ENCODE measurements around the gene VGLL1.

Gene VGLL1, protein sequence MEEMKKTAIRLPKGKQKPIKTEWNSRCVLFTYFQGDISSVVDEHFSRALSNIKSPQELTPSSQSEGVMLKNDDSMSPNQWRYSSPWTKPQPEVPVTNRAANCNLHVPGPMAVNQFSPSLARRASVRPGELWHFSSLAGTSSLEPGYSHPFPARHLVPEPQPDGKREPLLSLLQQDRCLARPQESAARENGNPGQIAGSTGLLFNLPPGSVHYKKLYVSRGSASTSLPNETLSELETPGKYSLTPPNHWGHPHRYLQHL

GRCh38 chrX:136531951-136532350 is at the start of gene VGLL1:
VGLL1 (plus strand) TSS chrX:136532215; CDS start chrX:136536021, 3,806 bp downstream.
- no peak for DNase-seq (ENCODE audit: low read depth in 2 of 2)

DNA sequence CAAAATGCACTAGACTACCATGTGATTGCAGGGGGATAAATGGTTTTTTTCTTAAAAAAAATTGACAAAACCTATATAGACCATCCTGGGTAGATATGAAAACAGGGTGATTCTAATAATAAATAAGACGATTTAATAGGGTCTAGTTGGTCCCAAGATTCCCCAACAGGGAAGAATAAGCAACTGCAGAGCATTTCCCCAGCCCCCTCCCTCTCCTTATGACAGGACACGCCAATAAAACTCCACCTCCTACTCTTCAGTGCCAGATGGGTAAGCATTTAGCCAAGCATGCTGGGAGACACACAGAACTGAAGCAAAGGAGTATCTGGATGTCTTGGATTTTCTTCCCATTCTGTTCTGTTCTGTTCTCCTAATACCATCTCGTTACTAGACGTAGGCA is 44.4 kb upstream of the VGLL1 start, which contains the start of gene BRS3:
TSS of gene BRS3 (plus strand) at position 301 of the 400 bp plus-strand sequence. CDS start 168 bp downstream, outside the sequence.
- no peak for DNase-seq (ENCODE audit: low read depth in 2 of 2)

- no peak for DNase-seq (ENCODE audit: low read depth in 2 of 2)
Measured at GRCh38 chrX:136488706-136489105, 43.3 kb upstream of the VGLL1 start.

- no peak for DNase-seq (ENCODE audit: low read depth in 2 of 2)
Measured at GRCh38 chrX:136491832-136492231, 40.2 kb upstream of the VGLL1 start.

- DNase-seq (ENCODE audit: low read depth in 2 of 2): no peak
Measured at GRCh38 chrX:136493011-136493410, 39.0 kb upstream of the VGLL1 start.

DNA sequence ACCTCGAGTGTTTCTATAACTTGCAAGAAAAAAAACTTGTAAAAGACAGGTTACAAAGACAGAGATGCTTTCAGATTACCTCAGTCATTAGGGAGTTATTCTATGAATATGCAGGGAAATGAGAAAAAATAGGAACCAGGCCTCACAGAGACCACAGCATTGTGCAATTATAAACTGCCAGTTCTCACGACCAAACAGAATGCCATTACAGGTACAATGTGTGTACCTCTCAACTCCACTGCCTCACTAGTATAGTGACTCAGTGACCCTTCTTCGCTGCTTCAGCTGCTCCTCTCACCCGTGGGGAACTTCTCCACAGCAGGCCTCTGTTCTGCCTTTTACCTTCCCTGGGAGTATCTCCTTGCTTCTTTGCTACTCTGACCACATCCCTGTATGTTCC is 37.0 kb upstream of the VGLL1 start:
- DNase-seq (ENCODE audit: low read depth in 2 of 2): no peak

DNA sequence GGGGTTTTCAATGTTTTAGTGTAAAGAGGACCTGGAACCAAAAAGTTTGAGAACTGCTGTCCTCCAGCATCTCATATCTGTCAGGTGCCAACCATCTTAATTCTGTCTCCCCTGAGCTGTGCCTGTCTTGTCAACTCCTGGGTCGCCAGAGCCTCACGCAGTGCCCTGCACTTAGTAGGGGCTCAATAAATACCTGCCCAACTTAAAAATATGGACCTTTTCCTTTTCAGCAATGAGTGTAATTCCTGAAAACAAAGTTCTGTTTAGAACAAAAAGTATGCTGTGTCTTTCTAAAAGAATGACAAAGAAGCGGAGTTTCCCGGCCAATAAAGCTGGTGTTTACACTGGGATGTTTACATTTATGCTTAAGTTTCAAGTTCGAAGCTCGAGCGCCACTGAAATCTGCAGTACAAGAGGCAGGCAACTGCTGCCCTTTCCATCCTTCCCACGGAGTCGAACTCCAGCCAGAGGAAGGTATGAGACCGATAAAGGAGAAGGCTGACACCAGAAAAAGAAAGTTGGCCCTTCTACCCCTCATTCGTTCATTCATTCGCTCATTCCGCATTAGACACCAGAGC is 35.7 kb upstream of the VGLL1 start:
- no peak for DNase-seq (ENCODE audit: low read depth in 2 of 2)

DNA sequence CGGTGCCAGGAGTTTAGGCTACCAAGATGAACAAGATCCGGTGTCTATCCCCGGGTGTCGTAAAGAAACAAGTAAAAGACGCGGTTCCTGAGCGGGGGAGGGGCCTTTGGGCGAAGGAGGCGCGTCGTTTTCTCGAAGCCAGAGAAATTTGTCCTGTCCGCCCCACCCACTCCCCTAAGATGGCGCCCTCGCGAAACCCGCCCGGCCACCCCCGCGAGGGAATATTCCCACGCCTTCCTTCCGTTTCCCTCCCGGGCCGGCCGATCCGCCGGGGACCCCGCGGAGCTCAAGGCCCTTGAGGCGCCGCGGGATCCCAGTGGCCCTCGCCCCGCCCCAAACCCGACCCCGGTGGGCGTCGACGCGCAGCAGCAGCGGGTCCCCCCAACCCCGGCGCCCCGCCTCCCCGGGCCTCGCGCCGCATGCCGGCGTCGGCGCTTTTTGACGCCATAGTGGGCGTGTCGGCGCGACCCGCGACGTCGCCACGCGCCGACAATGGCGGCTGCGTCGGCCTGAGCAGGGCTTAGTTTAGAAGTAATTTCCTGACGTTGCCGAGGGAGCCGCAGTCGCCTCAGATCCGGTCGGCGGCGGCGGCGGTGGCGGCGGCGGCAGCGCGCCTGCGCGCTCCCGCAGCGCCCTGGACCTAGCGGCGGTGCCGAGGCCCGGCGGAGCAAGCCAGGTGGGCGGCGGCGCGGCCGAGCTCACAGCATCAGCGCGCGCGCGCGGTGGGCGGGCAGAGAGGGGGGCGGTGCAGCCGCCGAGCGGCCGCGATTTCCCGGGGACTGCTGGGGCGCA is 35.1 kb upstream of the VGLL1 start:
- peak; percentile 59 to 62 for DNase-seq (ENCODE audit: low read depth in 2 of 2)

DNA sequence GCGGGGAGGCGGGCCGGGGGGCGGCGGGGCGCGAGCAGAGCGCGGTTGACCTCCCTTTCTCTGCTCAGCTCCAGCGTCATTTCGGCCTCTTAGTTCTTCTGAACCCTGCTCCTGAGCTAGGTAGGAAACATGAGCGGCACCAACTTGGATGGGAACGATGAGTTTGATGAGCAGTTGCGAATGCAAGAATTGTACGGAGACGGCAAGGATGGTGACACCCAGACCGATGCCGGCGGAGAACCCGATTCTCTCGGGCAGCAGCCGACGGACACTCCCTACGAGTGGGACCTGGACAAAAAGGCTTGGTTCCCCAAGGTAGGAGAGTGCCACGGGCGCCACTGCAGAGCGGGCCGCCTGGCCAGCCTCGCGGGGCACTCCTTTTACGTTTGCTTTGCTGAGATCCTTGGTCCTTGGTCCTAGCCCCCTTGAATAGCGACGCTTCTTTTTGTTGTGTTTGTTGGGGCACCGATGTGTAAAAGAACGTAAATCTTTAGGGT is 34.4 kb upstream of the VGLL1 start, which contains the start of gene HTATSF1:
TSS of gene HTATSF1 (plus strand) at position 37 of the 497 bp plus-strand sequence. CDS start at position 130, 93 bp downstream.
- DNase-seq (ENCODE audit: low read depth in 2 of 2): no peak

DNA sequence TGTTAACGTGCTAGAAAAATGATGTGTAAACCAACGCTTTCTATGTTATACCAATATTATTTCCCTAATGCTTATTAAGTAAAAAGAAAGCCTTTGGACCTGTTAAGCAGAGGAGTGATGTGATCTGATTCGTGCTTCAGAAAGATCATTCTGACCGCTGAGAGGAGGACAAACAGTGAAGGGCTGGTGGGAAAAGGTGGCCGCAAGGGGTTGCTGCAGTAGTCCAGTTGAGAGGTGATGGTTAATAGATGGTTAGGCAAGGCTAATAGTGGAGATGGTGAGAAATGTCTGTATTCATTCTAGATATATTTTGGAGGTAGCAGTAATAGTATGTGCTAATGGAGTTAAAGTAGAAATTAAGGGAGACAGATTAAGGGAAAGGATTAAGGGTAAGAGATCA is 12.9 kb upstream of the VGLL1 start:
- no peak for DNase-seq (ENCODE audit: low read depth in 2 of 2)

GRCh38 chrX:136523770-136524169 is 8.2 kb upstream of the VGLL1 start:
- DNase-seq (ENCODE audit: low read depth in 2 of 2): no peak

GRCh38 chrX:136525738-136526606 is 6.0 kb upstream of the VGLL1 start:
- no peak for DNase-seq (ENCODE audit: low read depth in 2 of 2)

- DNase-seq (ENCODE audit: low read depth in 2 of 2): no peak
Measured at GRCh38 chrX:136528645-136529315, 3.2 kb upstream of the VGLL1 start.

- no peak for DNase-seq (ENCODE audit: low read depth in 2 of 2)
Measured at GRCh38 chrX:136529795-136530194, 2.2 kb upstream of the VGLL1 start.

GRCh38 chrX:136534131-136534530 is 2.1 kb downstream of the VGLL1 start:
- no peak for DNase-seq (ENCODE audit: low read depth in 2 of 2)

- DNase-seq (ENCODE audit: low read depth in 2 of 2): no peak
Measured at GRCh38 chrX:136538811-136539210, 6.8 kb downstream of the VGLL1 start.

DNA sequence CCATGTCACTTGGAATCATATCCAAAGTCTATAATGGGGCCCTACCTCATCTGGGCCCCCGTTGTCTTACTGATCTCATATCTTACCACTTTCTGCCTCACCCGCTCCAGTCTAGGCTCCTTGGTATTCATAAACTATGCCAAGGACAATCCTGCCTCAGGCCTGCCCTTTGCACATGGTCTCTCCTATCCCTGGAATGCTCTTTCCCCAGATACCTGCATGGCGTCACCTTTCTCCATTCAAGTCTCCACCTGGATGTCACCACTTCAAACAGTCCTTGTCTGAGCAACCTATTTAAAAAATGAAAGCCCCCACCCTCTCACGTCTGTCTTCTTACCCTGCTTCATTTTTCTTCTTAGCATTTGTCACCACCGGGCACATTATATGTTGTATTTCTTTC is 8.2 kb downstream of the VGLL1 start:
- DNase-seq (ENCODE audit: low read depth in 2 of 2): no peak

DNA sequence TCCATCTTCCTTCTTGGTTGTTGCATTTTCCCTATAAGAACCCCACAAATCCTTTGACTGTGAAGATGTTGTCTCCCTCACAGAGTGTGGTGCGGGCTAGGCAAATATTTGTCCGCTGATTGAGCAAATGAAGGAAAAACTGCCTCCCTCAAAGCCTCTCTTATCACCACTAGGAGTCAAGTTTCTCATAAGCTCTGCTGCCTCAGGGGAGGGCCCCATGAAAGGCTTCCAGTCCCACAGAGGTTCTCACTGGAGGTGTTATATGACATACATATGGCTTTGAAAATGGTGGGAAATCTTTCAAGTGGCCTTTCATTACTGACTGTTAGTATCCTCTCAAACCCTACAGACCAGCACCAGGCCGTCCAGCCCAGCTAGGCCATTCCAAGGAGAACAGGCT is 9.3 kb downstream of the VGLL1 start:
- DNase-seq (ENCODE audit: low read depth in 2 of 2): no peak

- DNase-seq (ENCODE audit: low read depth in 2 of 2): no peak
Measured at GRCh38 chrX:136542281-136542680, 10.3 kb downstream of the VGLL1 start.

DNA sequence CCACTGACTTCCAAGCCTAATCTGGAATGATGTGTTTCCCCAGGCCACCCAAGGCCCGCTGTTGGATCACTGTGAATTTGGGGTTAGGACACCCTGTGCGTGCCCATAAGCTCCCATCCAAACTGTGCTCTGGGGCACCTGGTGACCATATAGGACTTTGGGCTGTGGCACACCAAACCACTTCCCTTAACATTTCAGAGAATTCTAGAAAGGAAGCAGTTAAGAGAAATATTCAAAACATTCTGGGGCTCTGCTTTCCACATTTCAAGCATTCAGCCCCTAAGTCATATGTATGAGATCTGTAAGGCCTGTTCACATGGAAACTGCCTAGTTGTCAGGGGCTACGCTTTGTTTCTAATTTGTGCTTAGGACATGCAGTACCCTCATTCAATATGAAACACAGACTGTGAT is 14.4 kb downstream of the VGLL1 start:
- no peak for DNase-seq (ENCODE audit: low read depth in 2 of 2)

DNA sequence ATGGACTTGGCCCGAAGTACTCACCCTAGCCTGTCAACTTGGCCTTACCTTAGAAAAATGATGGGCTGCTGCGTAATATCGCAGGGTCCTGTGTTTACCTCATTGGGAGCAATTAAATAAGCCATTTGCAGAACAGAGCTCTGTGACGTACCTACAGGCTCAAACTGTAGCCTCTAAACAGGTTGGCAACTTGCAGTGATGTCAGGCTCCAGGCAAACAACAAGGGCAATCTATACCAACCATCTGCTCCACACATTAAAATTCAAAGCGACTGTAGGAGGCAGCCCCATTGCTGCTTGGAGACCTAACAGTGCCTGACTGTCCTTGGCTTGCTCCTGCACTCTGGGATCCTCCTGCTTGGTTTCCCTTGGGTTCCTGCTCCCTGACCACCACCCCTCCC is 17.2 kb downstream of the VGLL1 start:
- DNase-seq (ENCODE audit: low read depth in 2 of 2): no peak
